Activated naive CD4-positive, alpha-beta T cell treated with Interleukin-2 at 50 U/mL for 16 hours (primary cell): Measurements from ENCODE around the gene PRIMA1.

Experiments used
- DNase-seq: peaks from one replicate; pipeline ENCODE4 v3.0.0-alpha.2; 2020

Gene PRIMA1

DNA sequence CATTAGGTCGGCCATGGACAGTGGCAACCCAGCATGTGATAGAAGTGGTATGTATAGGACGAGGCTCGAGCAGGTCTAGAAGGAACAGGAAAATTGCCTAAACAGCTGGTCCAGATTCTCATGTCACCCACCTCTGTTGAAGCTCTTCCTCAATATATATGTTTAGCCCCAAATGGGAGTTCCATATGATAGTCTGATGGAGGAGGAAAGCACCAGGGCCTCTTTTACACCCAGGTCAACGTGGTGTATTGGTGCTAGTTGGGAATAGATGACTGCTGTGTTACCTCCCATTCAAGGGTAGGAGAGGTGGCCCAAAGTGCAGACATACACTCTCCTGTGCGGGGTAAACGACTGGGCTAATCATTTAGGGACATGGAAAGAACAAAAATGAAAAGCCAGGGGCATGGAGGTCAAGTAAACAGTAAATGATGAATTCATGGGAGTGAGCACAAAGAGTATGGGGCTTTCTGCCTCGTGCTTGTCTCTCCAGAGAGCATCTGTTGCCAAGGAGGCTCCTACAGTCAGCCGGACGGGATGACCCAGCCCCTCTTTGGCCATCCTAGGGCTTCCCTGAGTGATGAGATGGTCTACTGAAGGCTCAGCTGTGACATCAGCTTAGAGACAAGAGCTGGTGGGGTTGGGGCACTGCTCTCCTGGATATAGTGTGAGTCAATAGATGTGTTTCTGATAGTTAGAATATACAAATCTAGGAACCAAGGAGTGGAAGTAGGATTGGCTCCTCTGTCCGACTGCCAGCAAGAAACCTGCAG is 5.5 kb upstream of the PRIMA1 start:
- DNase-seq, result no peak

DNA sequence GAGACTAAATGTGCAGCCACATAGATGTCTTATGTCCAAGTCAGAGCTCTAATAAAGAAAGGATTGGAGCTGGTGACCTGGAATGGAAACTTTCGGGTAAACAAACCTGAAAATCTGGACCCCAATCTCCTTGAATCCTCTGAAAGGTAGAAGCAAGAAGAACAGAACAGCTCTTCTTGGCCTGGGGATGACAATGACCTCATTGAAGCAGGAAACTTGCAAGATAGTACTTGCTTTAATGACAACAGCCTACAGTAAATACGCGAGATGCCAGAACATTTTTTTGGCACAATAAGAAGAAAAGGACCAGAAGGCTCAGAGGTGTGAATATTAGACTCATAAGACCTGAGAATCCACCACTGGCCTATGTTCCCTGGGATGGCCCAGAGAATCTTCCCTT is 4.1 kb upstream of the PRIMA1 start:
- DNase-seq, result no peak

DNA sequence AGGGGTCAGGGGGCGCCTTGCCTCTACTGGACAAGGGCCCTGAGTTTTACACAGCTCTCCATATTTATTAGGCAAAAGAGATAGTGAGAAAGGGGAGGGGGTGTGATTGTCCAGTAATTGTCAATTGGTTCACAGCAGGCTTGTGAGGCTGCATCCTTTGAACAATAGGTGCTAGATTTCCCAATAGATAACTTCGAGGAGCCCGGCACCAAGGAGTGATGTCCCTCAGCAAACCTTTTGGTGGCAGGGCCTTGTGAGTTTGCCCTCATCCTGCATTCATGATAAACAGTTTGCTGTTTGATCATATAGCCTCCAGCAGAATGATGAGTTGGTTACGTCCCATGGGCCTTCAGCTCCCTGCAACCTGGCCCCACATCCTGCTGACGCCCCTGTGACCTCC is 2.7 kb upstream of the PRIMA1 start:
- no peak for DNase-seq

DNA sequence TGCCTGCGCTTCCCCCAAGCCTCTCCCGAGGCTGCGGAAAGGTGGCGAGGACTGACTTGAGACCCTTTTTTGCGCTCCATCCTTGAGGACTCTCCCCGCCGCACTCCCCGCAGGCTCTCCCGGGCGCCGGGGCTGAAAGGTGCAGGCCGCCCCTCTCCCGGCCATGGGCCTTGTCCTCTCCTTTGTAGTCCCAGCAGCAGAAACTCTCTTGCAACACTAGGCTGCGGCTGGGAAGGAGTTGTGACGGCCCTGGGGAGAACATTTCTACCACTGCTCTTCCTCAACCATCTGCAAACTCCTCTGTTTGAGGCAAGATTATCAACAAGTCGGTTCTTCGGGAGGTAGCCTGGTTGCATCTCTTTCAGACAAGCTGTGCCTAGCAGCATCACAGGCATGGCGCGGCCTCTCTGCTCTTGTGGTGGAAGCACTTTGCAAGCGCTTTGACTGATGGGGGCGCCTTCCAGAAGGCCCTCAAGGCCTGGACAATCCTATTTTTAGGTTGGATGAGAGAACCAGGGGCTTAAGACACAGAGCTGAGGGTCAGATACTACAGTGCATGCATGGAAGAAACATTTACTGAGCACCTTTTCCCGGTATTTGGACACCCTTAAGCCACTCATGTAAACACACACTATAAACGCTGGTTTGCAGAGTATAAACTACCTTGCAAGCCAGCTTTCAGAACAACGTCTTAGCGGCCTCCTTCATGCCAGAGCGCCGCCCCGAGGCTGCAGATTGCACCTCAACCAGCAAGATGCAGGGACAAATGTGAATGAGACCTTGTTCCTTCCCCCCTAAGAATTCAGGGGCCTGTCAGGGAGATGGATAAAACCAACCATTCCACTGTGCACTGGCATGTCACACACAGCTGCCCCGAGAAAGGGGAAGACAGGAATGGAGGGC is 1.2 kb upstream of the PRIMA1 start:
- no peak for DNase-seq

DNA sequence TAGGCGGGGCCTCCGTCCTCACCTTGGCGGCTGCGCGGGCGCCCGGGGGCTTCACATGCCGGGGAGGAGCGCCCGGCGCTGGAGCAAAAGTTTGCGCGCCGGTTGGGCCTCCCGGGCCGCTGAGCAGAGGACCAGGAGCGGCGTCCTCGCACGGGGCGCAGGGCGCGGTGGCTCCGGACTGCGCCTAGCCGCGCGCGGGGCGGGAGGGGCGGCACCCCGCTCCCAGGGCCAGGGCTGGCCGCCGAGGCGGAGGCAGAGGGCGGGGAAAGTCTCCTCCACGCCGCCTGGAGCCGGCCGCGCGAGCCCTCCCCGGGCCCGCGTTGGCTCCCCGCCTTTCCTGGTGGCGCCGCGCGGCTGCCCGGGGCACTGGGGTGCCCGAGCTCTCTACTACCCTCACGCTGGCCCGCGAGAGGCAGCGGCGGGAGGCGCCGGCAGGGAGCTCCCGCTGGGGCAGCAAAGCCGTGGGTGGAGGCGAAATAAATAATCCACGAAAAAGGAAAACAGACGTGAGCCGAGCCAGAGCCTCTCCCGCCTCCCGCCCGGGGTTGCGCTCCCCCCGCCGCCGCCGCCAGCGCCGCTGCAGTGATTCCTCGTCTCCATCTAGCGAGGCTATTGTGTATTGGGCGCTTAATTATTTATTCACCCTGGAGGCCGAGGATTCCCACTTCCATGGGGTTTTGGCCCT is 400 bp upstream of the PRIMA1 start:
- DNase-seq, result no peak

DNA sequence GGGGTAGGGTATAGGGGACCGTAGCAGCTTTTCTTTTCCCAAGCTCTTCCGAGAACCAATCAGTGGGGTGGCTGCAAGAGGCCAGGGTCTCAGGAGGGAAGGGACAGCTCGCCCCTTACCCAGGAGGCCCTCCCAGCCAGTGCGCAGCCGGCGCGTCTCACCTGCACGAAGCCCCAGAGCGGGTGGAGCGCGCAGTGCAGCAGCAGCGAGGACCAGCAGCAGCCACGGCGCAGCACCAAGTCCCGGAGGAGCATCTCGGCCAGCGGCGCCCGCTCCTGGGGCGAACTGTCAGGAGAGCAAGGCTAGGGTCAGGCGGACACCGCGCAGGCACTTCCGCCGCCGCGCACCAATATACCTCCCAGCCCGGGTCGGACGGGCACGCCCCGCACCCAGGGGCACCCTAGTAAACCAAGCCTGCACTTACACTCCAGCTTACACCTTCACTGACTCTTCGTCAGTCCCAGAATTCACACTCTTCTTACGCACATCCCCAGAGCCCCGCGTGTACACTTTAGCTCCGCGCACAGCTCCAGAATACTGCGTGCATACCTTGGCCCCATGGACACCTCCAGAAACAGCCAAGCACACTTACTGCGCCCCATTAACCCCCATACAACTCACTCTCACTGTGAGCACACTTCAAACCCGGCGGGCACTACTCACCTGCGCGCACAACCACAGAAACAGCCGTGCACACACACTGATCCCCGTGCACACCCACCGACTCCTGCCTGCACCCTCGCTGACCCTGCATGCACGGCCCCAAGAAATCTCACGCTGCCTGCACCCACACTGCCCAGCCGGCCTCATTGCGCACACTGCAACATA is 606 bp downstream of the PRIMA1 start:
- DNase-seq, result no peak

DNA sequence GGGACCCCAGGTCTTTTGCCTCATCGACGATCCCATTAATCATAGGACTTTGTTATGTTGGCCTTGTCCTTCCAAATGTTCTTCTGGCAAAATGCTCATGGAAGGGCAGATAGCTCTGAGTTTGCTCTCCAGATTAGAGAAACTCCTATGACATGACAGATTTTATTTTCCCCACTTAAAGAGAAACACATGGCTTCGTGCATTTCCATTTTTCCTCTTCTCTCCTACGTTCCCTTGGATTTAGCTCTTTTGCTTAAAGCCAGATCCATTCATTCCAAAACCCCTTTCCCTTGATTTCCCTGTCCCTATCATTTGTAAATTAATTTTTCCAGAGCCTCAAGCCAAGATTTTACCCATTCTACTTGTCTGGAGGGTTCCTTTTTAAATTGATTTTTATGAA is 2.9 kb downstream of the PRIMA1 start:
- no peak for DNase-seq

DNA sequence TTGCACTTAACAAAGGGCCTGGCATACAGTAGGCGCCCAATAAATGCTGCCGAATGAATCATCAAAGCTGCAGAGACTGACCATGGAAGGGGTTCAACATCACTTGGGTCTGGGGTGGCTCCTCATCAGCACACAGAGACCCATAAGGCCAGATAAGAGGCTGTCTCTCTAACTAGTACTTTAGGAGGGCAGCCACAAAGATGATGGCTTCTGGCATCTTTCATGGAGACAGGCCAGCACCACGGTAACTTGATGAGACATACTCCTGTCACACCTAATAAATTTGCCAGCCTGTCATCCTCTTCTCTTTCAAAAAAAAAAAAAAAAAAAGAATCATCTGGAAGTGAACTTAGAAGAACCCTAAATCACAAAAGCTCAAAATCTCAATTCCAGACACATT is 3.4 kb downstream of the PRIMA1 start:
- DNase-seq, result no peak

DNA sequence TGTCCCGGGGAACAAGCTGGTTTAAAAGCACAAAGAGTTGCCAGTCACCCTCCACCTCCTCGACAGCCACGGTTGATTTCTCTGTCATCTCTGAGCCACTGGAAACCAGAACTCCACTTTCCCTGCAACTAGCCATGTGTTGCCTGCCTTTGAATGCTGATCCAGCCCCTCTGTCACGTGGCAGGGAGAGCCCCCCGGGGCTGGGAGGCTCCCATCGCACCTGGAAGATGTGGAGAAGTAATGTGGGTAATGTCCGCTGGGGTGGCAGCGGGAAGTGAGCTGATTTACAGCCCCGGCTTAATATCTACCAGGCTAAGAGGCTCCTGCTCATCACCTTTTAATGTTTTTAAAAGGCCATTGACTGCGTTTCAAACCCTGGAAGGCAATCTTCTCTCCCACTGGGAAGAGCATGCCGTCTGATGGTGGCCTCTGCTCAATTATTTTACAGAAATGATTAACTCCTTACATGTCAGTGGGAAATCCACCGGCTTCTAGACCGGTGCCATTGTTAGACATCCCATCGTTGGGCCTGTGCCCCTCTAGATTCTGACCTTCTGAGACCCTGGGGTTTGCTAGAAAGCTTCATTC is 7.4 kb downstream of the PRIMA1 start:
- DNase-seq, result no peak

DNA sequence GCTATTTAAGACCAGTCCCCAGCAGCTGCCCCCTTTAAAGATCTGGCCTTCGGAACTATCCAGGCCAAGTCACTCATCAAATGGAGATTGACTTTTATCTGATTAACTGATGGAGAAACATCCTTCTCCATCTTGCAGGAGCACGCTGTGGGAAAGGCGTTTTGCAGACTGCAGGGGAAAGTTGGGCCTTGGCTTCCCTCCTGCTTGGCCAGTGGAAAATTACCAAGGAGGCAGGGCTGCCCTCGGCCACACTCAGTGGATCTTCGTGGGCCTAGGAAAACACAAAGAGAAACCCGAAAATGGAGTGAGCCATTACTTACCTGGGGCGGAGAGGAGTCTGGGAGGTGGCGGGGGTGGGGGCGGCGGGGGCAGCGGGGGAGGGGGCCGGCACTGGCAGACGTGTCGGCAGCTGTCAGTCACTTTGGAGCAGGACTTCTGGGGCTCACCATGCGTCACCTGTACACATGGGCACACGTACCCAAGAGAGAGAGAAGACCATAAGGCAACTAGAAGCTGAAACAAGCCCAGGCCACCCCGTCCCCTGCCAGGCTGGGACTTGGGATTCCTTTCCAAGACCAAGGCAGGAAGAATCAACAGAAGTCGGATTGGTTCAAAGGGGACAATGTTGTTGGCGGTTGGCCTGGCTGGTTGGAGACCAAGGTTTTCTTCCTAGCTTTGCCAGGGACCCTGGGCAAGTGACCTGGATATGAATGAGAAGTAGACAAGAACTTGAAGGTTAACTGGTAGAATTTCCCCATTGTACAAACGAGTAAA is 9.2 kb downstream of the PRIMA1 start:
- no peak for DNase-seq

DNA sequence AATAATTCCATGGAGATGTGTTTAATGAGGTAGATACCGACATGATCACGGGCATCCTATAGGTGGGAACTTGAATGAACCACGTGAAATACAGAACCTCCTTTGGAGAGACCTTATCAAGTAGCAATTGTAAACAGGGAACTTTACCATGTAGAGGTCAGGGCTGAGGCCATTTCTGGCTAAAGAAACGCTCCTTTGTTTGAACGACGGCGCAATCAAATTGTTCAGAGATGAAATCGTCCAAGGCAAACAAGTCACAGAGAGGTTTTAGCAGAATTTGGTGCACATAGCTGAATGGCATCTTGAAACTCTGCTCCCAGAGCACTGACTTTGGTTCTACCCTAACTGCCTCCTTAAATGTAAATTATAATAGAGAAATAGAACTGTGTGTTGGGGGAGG is 9.8 kb downstream of the PRIMA1 start:
- no peak for DNase-seq

DNA sequence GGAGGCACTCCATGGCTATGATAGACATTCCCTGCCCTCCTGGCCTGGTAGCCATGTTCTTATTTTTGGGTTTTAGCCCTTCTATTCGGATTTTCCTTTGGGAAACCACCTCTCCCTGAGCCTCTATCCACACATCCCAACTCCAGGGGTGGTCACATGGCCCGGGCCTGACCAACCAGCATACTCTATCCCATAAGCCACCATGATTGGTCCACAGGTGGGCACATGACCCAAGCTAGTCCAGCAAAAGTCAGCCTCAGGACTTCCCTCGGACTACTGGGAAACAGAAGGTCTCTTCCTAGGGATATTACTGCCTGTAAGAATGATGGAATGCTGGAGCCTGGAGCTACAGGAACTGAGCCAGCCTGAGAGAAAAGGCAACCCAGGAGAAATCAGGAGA is 12.5 kb downstream of the PRIMA1 start:
- DNase-seq, result no peak

DNA sequence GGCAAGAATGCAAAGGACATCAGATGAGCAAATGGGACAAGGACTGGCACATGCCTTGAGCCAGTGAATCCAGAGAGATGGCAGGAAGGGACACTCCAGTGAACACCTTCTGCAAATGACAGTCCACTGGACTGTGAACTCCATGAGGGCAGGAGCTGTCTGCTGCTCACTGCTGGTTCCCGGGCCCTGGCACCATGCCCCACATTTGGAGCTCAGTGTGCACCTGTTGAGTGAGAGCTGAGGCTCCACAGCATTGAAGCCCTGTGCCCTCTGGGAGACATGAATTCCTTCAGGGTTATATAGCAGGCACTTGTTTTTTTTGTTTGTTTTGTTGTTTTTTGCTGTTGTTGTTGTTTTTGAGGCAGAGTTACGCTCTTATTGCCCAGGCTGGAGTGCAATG is 13.1 kb downstream of the PRIMA1 start:
- DNase-seq, result no peak

DNA sequence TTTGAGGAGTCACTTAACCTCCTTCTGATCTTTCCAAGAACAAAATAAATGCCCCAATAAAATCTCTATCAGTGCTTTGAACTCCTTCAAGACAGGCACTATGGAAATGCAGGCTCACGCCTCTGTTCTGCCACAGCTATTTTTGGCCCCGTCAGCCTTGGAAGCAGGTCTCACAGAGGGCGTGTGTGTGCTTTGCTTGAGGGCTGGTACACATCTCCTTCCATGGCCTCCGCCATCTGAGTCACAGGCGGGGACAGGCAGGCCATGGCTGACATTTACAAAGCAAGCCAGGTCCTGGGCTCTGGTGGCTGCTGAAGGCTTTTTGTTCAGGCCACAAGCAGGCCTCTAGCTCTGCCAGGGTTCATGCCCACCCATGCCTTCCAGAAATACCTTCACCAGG is 16.0 kb downstream of the PRIMA1 start:
- no peak for DNase-seq

DNA sequence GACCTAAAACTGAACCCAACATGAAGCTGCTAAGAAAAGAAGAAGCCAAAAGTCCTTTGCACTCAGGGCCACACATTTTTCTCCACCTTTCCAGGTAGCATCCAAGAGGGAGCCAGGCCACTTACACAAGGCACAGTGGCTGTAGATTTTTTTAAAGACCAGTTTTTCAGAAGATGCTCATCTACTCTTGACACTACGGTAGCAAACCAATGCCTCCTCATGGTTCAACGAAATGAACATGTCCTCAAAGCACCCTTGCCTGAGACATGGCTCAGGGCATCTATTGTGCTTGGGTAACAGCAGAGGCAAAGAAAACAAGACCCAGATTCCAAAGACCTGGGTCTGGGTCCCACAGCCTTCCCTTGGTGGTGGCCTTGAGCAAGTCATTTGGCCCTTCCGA is 22.3 kb downstream of the PRIMA1 start:
- DNase-seq, result no peak

DNA sequence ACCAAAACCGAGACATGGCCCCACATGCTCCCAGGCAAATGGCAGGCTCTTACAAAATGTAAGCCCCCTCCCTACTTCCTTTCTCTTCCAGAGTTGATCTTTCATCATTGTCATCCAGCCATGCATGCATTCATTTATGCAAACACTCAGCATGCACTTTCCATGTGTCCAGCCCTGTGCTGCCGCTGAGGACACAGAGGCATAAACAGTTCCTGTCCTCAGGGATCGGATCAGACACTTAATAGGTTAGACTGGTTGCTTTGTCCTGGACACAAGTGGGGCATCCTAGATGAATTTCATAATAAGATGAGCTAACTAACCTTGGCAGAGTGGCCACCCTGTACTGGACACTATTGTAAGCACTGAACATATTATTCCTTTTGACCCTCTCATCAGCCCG is 23.1 kb downstream of the PRIMA1 start:
- no peak for DNase-seq

DNA sequence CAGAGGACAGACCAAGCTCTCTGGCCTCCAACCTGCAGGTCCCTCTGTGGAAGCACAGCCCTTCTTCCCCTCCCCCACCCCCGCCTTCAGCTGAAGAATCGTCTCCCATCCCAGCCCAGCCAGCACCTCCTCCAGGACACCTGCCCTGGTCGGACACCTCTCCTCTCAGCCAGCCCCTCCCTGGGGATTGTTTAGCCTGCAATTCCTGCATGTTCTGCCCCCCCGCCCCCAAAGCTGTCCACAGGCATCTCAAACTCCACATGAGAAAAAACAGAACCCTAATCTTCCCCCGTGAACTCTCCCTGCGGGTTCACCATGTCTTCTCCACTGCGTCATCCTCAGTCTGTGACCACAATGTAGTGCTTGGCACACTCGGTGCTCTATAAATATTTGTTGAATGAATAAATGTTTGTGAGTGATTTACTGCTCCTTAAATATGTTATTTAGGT is 24.1 kb downstream of the PRIMA1 start:
- DNase-seq, result no peak

DNA sequence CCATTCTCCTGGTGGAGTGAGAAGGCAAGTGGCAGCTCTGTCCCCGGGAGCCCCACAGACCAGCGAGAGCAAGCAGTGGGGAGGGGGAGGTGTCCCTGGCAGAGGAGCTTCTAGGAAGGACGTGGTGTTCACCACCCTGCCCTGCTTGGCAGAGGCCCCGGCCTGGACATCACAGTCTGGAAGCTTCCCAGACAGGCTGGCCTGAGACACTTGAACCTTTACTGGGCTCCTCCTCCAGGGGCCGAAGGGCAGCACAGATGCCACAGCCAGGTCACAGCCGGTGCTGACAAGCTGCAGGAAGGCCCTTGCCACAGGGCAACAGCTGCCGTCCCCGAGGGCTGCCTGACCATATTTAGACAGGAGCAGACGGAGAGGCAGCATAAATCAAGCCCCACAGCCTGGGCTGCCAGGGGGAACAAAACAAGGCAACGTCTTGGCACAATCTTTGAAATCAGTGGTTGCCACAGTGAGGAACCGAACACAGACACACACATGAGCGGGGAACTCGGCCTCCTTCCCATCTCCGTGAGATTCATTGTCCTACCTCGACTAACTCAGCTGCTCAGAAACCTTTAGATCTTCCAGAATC is 28.5 kb downstream of the PRIMA1 start:
- no peak for DNase-seq

DNA sequence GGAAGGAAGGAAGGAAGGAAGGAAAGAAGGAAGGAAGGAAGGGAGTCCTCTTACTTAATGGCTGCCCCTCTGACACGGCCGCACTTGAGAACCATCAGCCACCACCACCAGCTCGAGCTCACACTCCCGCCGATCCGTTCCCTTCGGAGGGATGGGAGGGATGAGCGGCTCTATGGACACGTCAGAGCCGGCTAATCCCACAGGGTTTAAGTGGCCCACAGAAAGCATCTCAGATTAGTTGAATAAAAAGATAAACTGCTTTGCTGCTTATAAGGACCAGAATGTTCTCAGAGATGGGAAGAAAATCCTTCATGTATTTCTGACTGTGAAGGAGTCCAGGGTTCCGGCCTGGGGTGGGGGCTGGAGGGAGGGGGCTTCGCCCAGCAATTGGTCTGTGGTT is 31.1 kb downstream of the PRIMA1 start:
- no peak for DNase-seq

DNA sequence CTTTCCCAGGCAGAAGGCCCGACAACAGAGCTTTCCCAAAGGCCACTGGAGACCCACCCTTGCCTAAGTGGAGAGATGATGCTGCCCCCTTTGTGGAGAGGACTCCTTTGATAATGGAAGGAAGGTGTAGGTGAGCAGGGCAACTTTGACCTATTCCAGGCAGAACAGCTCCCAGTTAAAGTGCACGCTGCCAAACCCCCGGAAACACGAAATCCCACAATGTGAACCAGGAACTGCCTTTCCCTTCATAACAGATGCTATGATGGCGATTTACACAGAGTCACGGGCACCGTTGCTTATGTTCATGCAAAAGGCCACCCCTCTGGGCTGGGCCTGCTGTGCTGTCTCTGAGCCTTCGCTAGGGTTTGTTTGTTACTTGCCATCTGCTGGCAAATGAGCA is 34.6 kb downstream of the PRIMA1 start:
- no peak for DNase-seq

DNA sequence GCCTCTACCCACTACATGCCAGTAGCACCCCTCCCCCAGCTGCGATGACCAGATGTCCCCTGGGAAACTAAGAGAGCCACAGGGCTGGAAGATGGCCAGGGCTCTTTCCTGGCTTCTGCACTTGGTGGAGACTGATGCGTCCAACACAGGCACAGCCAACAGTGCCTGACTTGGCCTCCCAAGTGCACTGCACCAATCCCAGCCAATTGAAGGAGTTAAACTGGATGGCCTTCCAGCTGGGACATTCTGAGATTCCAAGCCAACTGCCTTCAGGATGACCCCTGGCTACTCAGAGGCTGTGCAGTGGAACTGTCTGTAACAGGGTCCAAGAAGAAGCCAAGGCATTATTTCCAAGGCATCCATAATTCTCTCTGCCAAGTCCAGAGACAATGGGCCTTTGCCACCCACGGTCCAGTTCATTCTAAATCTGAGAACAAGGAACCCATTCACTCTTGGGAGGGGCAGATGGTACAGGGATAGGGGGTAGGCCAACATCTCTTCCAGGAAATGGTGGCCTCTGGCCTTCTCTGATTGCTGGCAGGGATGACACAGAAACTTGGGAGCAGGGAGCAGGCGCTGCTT is 35.2 kb downstream of the PRIMA1 start:
- DNase-seq, result no peak
